ENCODE results near the gene HSPBAP1.

The HSPBAP1 gene, protein sequence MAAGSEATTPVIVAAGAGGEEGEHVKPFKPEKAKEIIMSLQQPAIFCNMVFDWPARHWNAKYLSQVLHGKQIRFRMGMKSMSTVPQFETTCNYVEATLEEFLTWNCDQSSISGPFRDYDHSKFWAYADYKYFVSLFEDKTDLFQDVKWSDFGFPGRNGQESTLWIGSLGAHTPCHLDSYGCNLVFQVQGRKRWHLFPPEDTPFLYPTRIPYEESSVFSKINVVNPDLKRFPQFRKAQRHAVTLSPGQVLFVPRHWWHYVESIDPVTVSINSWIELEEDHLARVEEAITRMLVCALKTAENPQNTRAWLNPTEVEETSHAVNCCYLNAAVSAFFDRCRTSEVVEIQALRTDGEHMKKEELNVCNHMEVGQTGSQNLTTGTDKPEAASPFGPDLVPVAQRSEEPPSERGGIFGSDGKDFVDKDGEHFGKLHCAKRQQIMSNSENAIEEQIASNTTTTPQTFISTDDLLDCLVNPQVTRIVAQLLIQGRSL

DNA sequence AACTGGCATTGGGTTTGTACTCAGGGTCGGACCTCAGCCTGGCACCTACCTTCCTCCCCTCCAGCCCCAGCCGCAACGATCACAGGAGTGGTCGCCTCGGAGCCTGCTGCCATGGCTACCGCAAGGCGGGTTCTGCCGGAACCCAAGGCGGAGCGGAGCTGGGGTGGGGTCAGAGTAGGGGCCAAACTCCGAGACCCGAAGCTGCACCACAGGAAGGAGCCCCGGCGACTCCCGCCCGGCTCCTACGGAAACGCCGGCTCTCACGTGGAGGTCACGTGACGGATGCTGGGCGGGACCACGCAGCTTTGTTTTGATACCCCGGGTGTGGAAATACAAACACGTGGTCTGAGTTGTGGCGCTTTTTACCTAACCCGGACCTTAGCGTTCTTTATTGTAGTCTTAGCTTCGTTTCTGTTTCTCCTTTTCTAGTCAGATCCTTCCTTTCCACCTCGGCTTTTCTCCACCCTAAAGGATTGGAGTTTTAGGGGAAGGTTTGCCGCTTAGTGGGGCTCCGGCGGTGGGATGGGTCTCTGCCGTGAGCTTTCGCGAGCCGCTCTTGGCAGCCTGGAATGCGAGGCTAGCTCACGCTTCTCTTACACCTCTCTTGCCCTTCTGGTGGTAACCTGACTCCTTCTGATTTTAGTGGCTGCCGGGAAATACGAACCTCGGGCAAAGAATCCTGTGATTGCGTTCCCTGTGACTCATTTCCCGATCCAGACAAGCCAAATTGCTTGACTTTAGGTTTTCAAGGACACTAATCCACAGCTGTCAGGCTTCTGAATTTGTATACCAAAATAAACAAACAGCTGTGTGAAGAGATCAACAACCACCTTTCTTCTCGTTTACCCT lies at the start of gene HSPBAP1:
HSPBAP1 (minus strand) TSS at position 264 of the 849 bp plus-strand sequence; CDS start at position 113, 151 bp downstream.
- peak; percentile 93 for DNase-seq (ENCODE audit: low spot score)

DNA sequence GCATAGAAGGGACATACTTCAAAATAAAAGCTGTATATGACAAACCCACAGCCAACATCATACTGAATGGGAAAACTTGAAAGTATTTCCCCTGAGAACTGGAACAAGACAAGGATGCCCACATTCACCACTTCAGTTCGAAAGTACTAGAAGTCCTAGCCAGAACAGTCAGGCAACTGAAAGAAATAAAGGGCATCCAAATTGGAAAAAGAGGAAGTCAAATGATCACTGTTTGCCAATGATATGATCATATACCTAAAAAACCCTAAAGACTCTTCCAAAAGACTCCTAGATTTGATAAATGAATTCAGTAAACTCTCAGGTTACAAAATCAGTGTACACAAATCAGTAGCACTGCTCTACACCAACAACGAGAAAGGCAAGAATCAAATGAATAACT lies 42.0 kb upstream of the HSPBAP1 start:
- DNase-seq (ENCODE audit: low spot score): no peak

DNA sequence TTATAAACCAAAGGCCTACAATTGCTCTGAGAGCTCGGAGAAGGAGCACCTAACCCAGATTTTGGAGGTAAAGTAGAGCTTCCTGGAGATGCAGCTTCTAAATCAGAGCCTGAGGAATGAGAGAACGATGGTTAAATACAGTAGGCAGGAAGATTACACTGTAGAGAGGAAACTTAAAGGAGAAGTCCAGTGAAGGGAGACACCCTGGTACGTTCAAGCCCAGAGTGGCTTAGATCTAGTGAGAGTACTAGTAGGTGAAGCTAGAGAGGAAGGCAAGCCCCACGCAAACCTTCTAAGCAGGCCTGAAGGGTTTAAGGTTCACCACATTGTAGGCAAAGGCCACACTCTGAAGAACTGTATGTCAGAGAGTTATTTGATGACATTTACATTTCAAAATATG lies 34.6 kb upstream of the HSPBAP1 start:
- DNase-seq (ENCODE audit: low spot score): no peak

DNA sequence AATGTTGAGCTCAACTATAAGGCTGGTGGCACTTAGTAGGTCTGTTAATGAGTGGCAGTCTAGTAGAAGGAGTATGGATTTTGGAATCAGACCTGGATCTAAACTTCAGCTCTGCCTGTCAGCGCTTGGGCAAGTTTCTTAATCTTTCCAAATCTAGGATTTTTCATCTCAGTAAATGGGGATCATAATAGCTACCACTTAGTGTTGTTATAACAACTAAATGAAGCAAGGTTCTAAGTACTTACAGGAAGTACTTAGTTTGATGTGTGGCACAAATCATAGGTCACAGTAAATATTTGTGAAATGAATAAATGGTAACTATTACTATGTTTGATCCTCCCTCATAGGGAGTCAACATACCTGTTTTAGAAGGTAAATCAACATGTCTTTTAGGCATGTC lies 32.6 kb upstream of the HSPBAP1 start:
- DNase-seq (ENCODE audit: low spot score): no peak

DNA sequence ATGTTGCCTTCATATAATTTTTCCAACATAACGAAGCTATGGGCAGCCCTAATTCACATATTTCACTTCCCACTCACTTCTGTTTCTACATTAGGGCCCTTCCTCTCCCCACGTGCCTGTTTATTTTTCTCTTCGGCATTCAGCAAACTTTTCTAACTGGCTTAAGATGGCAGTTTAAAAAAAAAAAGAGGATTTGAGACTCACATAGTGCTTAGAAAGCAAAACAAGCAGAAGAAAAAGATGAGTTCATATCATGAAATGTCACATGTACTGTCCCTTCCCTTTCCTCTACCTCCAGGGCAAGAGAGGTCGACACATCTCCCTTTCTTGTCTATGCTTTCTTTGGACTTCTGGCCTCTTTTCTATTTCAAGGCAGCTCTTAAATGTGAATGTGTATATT lies 31.8 kb upstream of the HSPBAP1 start:
- DNase-seq (ENCODE audit: low spot score): no peak

DNA sequence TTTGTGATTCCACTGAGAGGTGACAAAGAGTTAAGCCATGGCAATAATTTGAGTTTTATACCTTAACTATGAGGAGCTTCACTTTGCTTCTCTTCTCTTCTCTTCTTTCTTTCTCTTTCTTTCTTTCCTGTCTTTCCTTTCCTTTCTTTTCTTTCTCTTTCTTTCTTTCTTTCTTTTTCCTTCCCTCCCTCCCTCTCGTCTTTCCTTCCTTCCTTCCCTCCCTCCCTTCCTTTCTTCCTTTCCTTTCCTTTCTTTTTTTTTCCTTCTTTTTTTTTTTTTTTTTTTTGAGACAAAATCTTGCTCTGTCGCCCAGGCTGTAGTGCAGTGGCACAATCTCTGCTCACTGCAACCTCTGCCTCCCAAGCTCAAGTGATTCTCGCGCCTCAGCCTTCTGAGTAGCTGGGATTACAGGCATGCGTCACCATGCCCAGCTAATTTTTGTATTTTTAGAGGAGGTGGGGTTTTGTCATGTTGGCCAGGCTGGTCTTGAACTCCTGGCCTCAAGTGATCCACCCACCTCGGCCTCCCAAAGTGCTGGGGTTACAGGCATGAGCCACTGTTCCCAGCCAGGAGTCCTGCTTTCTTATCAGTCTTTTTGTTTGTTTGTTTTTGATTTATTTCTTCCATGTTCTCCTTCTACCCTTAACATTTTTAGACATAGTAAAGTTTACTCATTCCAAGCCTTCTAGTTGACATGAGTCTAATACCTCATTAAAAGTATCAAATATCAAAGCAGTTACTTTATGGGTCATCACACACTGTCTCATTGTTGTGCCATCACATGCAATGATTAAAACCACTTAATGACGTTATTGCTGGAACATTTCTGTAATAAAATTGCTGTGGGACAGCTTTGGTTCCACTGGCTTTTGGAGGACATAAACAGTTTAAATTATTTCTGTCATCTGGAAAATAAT lies 31.1 kb upstream of the HSPBAP1 start:
- no peak for DNase-seq (ENCODE audit: low spot score)

DNA sequence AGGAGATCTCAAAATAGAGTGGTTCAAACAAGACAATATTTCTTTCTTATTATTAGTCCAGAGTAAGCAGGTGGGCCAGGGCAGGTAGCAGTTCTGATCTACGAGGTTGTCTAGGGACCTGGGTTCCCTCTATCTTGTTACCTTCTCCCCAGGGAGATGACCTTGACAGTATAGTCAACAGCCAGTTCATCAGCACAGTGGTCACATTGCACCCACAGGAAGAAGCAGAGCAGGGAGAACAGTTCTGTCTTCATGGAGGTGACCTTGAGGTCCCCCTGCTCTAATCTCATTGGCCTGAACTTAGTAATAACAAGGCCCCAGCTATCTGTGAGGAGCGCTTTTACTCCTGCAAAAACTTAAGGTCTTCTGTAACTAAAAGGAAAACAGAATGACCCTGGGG lies 23.0 kb upstream of the HSPBAP1 start:
- DNase-seq (ENCODE audit: low spot score): no peak

DNA sequence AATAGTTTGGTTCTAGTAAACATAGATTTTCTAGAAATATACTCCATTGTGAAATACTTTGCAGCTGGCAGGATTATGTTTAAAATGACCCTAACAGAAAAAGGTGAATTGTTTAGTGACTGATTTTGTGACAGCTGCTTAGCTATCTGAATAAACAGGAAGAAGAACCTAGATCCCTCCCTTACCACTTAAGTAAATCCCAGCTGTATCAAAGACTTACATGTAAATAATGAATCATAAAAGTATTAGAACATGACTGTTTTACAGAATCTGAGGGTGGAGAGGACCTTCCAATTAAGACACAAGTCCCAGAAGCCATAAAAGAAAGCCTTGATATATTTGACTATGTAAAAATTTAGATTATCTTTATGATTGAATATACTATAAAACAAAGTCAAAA lies 17.1 kb upstream of the HSPBAP1 start:
- no peak for DNase-seq (ENCODE audit: low spot score)

DNA sequence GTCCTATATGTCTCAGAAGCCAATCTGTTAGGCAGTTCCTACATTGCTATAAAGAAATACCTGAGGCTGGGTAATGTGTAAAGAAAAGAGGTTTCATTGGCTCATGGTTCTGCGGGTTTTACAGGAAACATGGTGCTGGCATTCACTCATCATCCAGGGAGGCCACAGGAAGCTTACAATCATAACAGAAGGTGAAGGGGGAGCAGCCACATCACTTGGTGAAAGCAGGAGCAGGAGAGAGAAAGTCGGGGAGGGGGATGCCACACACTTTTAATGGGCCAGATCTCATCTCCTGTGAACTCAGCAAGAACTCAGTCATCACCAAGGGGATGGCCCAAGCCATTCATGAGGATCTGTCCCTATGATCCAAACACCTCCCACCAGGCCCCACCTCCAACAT lies 10.3 kb upstream of the HSPBAP1 start:
- no peak for DNase-seq (ENCODE audit: low spot score)

DNA sequence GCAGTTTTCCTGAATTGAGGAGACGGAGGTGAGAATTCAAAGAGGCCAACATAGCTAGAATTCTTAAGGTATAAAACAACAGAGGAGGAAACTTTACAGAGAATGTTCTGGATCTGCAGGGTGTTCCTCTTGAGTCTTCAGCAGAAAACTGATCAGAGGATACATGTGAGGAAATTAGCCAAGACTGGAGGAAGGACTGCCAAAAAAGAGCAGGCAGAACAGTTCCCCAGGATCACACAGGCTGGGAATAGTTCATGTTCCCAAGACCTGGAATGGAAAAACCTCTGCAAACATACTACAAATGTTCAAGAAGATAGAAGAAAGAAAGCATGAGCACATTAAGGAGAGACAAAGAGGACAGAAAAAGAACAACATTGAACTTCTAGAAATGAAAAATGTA lies 8.7 kb upstream of the HSPBAP1 start:
- DNase-seq (ENCODE audit: low spot score): no peak

DNA sequence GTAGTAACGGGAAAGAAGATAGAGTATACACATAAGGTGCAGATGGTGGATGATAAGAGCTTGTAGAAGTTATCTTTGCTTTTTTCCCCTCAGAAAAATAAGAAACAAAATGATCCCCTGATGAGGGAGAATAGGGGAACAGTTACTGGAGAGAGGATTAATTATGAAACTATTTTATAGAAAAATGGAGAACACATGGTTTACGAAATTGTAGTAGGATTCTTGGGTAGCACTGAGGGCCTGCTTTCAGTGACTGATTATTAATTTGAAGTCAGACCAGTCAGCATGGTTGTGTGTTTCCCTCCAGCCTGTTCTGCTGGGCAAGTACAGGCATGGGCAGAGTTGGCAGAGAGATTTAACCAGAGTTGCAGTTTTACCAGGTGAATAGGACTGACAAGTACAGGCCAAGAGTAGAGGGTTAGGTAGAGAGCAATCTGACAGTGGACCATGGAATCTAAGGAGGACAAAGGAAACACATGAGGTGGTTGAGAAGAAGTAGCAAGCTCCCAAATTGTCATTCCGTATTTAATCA lies 7.1 kb upstream of the HSPBAP1 start:
- no peak for DNase-seq (ENCODE audit: low spot score)

DNA sequence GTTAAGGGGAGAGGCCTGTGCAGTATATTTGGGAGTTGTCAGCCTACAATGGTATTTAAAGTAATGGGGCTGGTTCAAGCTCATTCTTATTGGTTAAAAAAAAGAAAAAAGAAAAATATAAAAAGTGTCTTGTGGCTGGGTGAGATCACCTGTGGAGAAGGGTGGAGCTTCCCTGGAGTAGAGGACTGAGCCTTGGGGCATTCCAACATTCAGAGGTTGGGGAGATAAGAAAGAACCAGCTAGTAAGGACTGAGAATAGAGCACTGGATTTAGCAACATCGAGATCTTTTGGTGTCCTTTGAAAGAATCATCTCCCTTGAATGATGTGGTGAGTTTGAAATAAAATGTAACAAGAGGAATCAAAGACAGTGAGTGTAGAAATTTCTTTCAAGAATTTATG lies 6.4 kb upstream of the HSPBAP1 start:
- no peak for DNase-seq (ENCODE audit: low spot score)

DNA sequence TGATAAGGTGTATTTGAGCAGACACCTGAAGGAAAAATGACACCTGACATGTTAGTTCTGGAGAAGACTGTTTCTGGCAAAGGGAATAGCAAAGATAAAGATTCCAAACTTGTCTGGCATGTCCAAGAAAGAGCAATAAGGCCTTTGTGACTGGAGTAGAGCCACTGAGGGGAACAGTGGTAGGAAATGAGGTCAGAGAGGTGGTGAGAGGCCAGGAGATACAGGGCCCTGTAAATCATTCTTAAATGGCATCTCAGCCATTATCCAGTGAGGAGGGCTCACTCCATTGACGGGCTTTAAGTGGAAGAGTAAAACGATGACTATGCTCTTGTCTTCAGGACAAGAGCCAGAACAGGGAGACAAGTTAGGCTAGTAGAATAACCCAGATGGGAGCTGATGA lies 5.7 kb upstream of the HSPBAP1 start:
- no peak for DNase-seq (ENCODE audit: low spot score)

DNA sequence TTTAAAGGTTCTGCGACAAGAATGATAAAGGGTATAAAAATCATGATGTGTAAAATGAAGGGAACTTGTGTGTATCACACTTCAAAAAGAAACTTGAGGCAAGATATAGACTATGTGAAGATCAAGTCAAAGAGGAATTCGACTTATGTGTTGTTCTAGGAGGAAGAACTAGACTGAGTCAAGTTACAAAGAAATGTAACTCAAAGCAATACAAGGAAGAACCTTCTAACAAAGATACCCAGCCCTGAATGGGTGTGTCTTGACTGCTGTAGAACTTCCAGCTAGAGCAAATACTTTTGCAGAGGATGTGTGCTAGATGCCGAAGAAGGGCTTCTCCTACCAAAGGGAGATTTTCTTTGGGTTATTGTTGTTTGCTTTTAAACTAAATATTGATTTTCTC lies 3.7 kb upstream of the HSPBAP1 start:
- DNase-seq (ENCODE audit: low spot score): no peak

DNA sequence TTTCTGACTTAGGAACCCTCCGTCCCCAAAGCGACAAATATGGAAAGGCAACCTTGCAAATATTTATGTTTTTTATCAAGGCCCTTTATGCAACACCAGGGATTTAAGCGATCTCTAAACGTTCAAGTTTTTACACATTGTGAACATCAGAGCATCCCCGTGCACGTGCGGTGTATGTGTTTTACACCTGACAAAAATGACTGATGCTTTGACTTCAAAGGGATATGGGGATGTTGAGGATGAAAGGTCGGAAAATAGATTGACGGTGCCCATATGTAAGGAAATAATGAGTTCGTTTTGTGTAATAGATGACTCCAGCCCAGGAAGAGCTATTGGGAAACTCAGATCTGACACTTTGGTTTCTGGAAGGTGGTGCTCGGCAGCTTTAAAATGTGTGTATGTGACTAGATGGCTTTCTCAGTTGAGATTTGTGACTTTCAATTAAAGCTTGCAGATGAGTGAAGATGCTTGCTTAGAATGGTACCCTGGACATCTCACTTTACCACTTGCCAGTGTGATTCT lies 2.1 kb upstream of the HSPBAP1 start:
- DNase-seq (ENCODE audit: low spot score): no peak

DNA sequence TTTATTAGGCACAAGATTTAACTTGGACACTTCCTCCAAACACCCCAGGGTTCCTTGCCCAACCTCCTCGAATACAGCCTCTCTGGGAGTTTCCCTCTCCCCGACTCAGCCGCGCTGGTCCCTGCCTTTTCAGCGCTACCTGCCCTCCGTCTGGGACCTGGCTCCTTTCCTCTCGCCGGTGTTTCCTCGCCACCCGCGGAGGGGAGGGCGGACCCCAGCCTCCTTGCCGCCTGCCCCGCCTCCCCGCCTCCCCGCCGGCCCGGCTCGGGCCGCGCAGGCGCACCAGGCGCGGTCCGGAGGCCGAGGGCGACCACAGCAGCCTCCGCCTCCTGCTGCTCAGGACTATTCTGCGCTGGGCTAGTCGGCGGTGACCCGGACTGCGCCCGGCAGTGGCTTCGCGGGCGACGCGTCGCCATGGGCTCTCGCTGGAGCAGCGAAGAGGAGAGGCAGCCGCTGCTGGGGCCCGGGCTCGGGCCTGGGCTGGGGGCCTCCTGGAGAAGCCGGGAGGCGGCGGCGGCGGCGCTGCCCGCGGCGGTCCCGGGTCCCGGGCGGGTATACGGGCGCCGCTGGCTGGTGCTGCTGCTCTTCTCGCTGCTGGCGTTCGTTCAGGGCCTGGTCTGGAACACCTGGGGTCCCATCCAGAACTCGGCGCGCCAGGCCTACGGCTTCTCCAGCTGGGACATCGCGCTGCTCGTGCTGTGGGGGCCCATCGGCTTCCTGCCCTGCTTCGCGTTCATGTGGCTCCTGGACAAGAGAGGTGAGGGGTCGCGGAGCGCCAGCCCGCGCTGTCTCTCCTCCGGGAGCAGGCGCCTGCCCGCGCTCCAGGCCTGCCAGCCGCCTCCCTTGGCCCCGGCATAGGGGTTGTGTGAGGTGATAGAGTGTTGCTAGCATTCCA lies 1.4 kb upstream of the HSPBAP1 start, which contains the start of gene SLC49A4:
SLC49A4 (plus strand) TSS at position 291 of the 895 bp plus-strand sequence; CDS start at position 415, 124 bp downstream.
- peak; percentile 92 for DNase-seq (ENCODE audit: low spot score)

DNA sequence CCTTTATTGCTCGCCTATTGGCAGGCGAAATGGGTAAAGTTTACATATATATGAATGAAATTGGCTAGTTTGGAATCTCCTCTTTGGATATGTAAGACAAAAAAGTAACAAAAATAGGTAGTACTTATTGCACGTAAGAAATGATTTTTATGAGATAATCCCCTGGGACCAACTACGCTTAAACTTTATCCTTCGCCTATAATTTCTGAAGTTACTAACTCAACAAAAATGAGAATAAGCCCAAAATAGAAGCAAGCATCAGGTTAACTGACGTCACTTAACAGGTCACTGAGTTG lies 800 bp upstream of the HSPBAP1 start:
- DNase-seq (ENCODE audit: low spot score): no peak

DNA sequence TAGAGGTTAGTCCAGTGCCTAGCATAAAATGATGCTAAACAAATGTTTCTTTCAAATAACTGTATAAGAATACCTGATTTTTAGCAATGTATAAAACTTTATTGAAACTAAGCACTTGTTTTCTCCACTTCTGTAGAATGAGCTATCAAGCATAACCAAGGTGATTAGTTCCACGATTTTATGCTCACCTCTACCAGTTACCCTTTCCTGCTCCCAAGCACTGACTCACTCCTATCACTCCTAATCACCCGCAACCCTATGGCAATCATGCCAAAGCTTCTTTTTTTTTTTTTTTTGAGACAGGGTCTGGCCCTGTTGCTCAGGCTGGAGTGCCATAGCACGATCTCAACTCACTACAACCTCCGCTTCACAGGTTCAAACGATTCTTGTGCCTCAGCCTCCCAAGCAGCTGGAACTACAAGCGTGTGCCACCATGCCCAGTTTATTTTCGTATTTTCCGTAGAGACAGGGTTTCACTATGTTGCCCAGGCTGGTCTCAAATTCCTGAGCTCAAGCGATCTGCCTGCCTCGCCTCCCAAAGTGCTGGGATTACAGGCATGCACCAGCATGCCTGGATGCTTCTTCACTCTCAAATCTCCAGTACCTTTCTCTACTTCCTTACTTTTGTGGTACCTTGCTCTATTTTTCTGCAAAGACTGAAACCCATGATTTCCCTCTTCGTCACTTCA lies 3.9 kb downstream of the HSPBAP1 start:
- DNase-seq (ENCODE audit: low spot score): no peak

DNA sequence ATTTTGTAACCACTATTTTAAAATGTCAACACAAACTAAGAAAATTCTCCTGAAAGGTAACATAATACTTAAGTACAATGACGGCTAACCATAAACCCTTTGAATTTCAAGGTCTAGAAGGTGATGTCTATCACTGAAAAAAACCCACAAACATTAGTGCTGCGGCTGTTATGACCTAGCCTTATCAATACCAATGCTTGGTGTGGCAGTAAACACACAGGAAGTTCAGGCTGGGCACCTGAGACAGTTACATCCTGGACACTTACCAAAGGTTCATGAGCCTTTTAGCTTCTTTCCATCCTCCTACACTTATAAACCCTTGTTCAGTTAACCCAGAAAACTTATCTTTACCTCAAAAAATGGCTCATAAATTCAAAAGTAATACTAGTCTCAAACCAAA lies 5.8 kb downstream of the HSPBAP1 start:
- DNase-seq (ENCODE audit: low spot score): peak; percentile 21

DNA sequence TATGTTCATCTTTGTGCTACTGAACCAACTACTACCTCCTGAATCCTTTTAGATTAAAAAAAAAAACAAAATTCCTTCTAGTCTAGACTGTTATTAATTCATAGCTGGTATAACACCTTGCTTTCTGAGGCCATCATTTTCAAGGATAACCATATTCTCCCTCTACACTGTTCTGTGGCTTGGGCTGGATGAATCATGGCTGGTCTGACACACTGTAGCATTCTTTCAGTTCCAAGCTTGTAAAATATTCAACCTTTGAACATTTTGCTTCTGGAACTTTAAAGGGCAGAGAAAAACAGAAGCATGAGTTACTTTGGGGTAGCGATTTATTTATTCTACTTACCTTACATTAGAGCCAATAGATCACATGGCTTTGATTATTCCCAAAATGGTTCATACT lies 7.6 kb downstream of the HSPBAP1 start:
- peak; percentile 44 for DNase-seq (ENCODE audit: low spot score)

Data from HuH-7 (cell line).